Ovary (tissue), 9 donors: Measurements from ENCODE around the gene ACTBL2. TPM values are rescaled to one million over a fixed set of nuclear protein-coding genes. Genes with fewer than 3 reads are reported as not detected.
A peak's percentile ranks its signal among the peaks of the same experiment; 100 is the strongest.
"Not testable (repeated sequence)": the region's sequence is repeated elsewhere in the genome, so short reads cannot be mapped to it uniquely, and the experiment has no call there.

Experiments
- DNase-seq, 5 donors: peaks; one replicate each; pipeline ENCODE4 v3.0.0-alpha.2; 2019 to 2020
- H3K27ac ChIP-seq, 2 donors: fragments of 200-600 bp; one replicate each; pipeline versions ENCODE4 v1.5.1 to v1.8.0; 2019 to 2022
- H3K27me3 ChIP-seq: fragments of 200-600 bp; one replicate; pipeline ENCODE4 v1.8.0; 2022
- H3K36me3 ChIP-seq: fragments of 200-600 bp; sonication (generic); one replicate; pipeline ENCODE4 v1.5.1; 2019
- H3K4me1 ChIP-seq: one replicate; pipeline ENCODE4 v1.8.1; 2013; ENCODE audit warnings: mild to moderate bottlenecking, moderate library complexity; ENCODE audit not compliant: insufficient read depth
- H3K4me3 ChIP-seq: fragments of 200-600 bp; sonication (generic); one replicate; pipeline ENCODE4 v1.5.1; 2017
- H3K9me3 ChIP-seq, 2 donors: fragments of 200-600 bp in 1 of 2; sonication (generic) in 1 of 2; one replicate each; pipeline versions ENCODE4 v1.5.1 to v1.8.1; 2013 to 2019; ENCODE audit warnings: mild to moderate bottlenecking in 1 of 2, moderate library complexity in 1 of 2
- CTCF ChIP-seq, 3 donors: fragments of 450-650 bp in 2 of 3; fragments of 200-600 bp in 1 of 3; IDR thresholded peaks; one replicate each; pipeline versions ENCODE4 v1.5.1 to v1.8.0; 2016 to 2022; ENCODE audit warnings: antibody characterized with exemption in 3 of 3, mild to moderate bottlenecking in 1 of 3
- EP300 ChIP-seq: sonication (generic); formaldehyde crosslinking; IDR thresholded peaks from one replicate; pipeline ENCODE4 v1.6.1; 2017; ENCODE audit warnings: antibody characterized with exemption
- POLR2A ChIP-seq: fragments of 450-650 bp; IDR thresholded peaks from one replicate; pipeline ENCODE4 v1.6.1; 2017; ENCODE audit warnings: antibody characterized with exemption, mild to moderate bottlenecking, moderate library complexity
- WGBS, 3 donors: extraction: QIAGEN DNeasy Blood & Tissue Kit in 1 of 3; methylation state at CpG; one replicate each; pipeline versions ENCODE4 v1.1.5 to v1.1.7; 2013 to 2017; 5-methylcytosine and 5-hydroxymethylcytosine counted together
- intact Hi-C, 4 donors: fragments of 100-400 bp; cut with DNase I; formaldehyde crosslinking; loops; one replicate each; pipeline versions ENCODE4 v1.11.0 to v1.15.1; 2022 to 2023
- polyA plus RNA-seq, 2 donors: library from polyadenylated mRNA; stranded (reverse); fragments of 200-250 nt in 1 of 2; fragments of 350-450 nt in 1 of 2; fragmentation: Illumina TruSeq in 1 of 2; extraction: RNeasy Lipid Tissue Mini Kit (QIAGEN cat#74804) in 1 of 2; gene quantifications; one replicate each; pipeline ENCODE4 v1.2.3, GENCODE V29; 2013 to 2014
- total RNA-seq, 7 donors: library from RNA; depleted of rRNA in 2 of 7; stranded (reverse); fragments of >200 nt in 2 of 7; fragmentation: NEBNext Ultra II Directional in 3 of 7; extraction: Animal tissue kit (Norgen Biotek cat#: 25700) in 3 of 7; gene quantifications; one replicate each; pipeline versions ENCODE4 v1.1.0 to v1.2.4, GENCODE V29; 2016 to 2023
- donor health status: DM: no; HTN: no; CAD: no; lungs with moderate emphysema.
- donor health status: DM: no; HTN: no; CAD: no.
- donor health status: Bipolar disorder and iron deficiency.
- donor health status: DM: yes; HTN: yes; CAD: no.
- donor health status: DM: no; HTN: no; CAD: no.
- donor health status: DM: yes; HTN: yes; CAD: no.

The ACTBL2 gene
- total and polyA plus RNA-seq, 9 donors, result 0.23 TPM; not detected in 8

- TF ChIP-seq POLR2A (no peak), EP300 (no peak), CTCF (IDR thresholded peaks at IDR 0.05) (no peak)
- DNase-seq, result no peak
- Histone ChIP-seq H3K27ac (no peak overlapping the region), H3K36me3 (no peaks in the 10 kb centered on the region), H3K9me3 (no peaks in the 10 kb centered on the region), H3K4me1 (no peaks in the 10 kb centered on the region), H3K4me3 (no peak overlapping the region), H3K27me3 (no peaks in the 10 kb centered on the region)
- 61 to 73% (median 63%) methylated on average over 3 of the region's 3 CpGs for WGBS, 3 donors
- intact Hi-C loops, result no loop called here
Observed at GRCh38 chr5:57466544-57466943, 16.1 kb downstream of the ACTBL2 start.

GRCh38 chr5:57460056-57460455, 22.6 kb downstream of the ACTBL2 start:
- H3K4me3 ChIP-seq, H3K36me3 ChIP-seq, H3K27me3 ChIP-seq, H3K9me3 ChIP-seq, H3K4me1 ChIP-seq, DNase-seq, H3K27ac ChIP-seq, intact Hi-C loops: not testable (repeated sequence)
- 92 to 98% (median 97%) methylated on average over 3 of the region's 3 CpGs for WGBS, 3 donors

- no peaks in the 10 kb centered on the region for H3K9me3 ChIP-seq
- peaks cover 9% of the 10 kb centered on the region for H3K4me1 ChIP-seq
- intact Hi-C loops, result loop anchor here in 1 of 4 donors (10.0 kb wide), 1 partner anchor 54 kb away; no protein-coding TSS in a partner anchor
- H3K27me3 ChIP-seq, result no peaks in the 10 kb centered on the region
- TF ChIP-seq CTCF (IDR thresholded peaks at IDR 0.05) (no peak), EP300 (no peak), POLR2A (no peak)
- H3K36me3 ChIP-seq, result no peaks in the 10 kb centered on the region
- H3K27ac ChIP-seq, result no peak overlapping the region
- no peak for DNase-seq
- H3K4me3 ChIP-seq, result no peak overlapping the region
Observed at GRCh38 chr5:57458443-57458842, 24.2 kb downstream of the ACTBL2 start.

- Histone ChIP-seq H3K27ac (peak overlapping the region in 1 of 2 donors; percentile 35), H3K4me3 (no peak overlapping the region), H3K27me3 (no peaks in the 10 kb centered on the region), H3K4me1 (peaks cover 13% of the 10 kb centered on the region), H3K9me3 (no peaks in the 10 kb centered on the region), H3K36me3 (no peaks in the 10 kb centered on the region)
- TF ChIP-seq EP300, result no peak
- no peak for TF ChIP-seq POLR2A
- no peak for TF ChIP-seq CTCF (IDR thresholded peaks at IDR 0.05)
- DNase-seq, result no peak
- intact Hi-C loops, result loop anchor here in 1 of 4 donors (10.0 kb wide), 1 partner anchor 52 kb away; no protein-coding TSS in a partner anchor
- WGBS, 3 donors, result 48 to 64% (median 61%) methylated on average over 5 of the region's 5 CpGs
Observed at GRCh38 chr5:57456531-57457135, 26.0 kb downstream of the ACTBL2 start.
